PFSK-1 (cell line): Measurements from ENCODE around the gene SEPTIN10.

Experiments used
- FOXP2 ChIP-seq: optimal IDR thresholded peaks from 2 replicates; pipeline ENCODE3; 2011; ENCODE audit warnings: borderline replicate concordance, control low read depth, inconsistent platforms; ENCODE audit not compliant: insufficient read depth; ENCODE audit errors: extremely low read length, extremely low read depth
- POLR2AphosphoS5 ChIP-seq: IDR thresholded peaks from 2 replicates; pipeline ENCODE4 v1.6.1; 2012; ENCODE audit warnings: low read depth, mild to moderate bottlenecking, control low read depth, low read length, moderate library complexity
- REST ChIP-seq, 2 experiments: IDR thresholded peaks; 2 replicates each; pipeline versions ENCODE4 v1.6.1 to v1.8.0; 2011 to 2012; ENCODE audit warnings: low read depth in 2 of 2, low read length in 2 of 2, control low read depth in 1 of 2, inconsistent platforms in 1 of 2, mild to moderate bottlenecking in 1 of 2, moderate library complexity in 1 of 2; ENCODE audit not compliant: insufficient read depth in 1 of 2
- SIN3A ChIP-seq: IDR thresholded peaks from 2 replicates; pipeline ENCODE4 v1.6.1; 2012; ENCODE audit warnings: mild to moderate bottlenecking, low read length, moderate library complexity, borderline replicate concordance; ENCODE audit not compliant: insufficient read depth
- TAF1 ChIP-seq: IDR thresholded peaks from 2 replicates; pipeline ENCODE4 v1.6.1; 2012; ENCODE audit warnings: low read length, control low read depth, borderline replicate concordance; ENCODE audit not compliant: insufficient read depth

SEPTIN10 gene

DNA sequence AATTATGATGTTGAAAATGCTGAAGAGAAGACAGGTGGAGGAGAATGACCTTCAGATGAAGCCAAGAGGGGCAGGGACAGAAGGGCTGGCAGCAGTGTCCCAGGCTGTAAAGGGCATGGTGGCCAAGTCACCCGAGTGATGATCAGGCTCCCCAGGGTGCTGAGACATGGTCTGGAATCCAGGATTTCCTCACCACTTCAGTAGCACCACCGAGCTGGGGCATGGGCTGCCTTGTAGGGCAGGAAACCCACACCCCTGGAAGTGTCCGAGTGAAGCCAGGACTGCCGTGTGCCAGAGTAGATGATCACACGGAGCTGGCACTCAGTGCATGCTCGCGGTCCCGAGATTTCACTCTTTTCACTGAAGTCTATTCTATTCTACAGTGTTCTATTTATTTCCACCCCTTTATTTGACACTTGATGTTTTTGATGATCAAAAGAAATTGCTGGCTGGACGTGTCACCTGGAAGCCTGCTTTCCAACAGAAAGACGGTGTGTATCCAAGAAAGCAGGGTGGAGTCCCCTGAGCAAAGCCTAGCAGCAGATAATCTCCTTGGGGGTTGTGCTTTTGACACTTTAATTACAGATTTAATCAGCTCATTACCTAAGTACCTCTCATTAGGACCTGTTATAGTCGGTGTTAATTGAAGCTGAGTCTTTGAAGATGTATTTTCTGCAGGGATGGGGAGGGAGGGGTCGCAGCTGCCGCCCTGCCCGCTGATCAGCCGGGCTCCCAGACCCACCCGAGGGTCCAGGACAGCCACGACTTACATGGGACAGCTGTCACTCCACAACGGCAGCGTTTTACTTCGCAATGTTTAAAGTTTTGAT lies 92.3 kb downstream of the SEPTIN10 start:
- TF ChIP-seq SIN3A = no peak
- TF ChIP-seq FOXP2 = no peak
- no peak for TF ChIP-seq TAF1
- no peak for TF ChIP-seq REST (IDR thresholded peaks at IDR 0.05; ENCODE audit: insufficient read depth in 1 of 2, low read depth in 2 of 2, low read length in 2 of 2)
- no peak for TF ChIP-seq POLR2AphosphoS5

GRCh38 chr2:109519513-109519912 lies 94.3 kb downstream of the SEPTIN10 start:
- TF ChIP-seq TAF1 (no peak), POLR2AphosphoS5 (no peak), FOXP2 (no peak), REST (IDR thresholded peaks at IDR 0.05; ENCODE audit: insufficient read depth in 1 of 2, low read depth in 2 of 2, low read length in 2 of 2) (no peak), SIN3A (no peak)

DNA sequence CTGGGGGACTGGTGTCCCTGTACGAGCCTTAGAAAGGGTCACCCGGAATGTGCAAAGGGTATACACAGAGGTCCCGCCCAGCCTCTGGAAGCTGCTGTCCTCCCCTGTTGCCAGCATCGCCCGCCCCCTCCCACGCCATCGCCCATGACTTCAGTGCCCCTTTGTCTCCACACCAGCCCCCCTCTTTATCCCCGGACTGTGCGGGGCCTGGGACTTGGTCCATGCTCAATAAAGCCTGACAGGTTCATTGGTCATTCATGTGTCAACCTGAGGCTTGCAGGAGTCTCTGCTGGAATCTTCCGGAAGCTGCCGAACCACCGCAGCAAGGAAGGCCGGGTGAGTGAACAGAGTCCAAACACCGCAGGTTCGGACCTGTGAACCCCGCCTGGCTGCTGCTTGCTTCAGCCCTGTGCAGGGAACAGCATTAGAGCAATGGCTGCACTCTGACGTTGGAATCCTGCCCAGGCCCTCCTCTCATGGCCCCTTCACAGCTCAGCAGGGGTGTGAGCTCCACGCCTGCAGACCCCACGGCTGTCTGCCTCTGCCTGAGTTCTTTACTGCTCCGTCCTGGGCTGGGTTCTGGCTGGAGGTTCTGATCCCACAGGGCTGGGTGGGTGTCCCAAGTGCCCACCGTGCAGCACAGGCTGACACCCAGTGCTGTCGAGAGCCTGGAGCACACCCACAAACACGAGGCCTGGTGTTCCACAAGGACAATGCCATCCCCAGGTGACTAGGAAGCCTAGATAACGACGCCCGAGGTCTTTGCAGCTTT lies 96.5 kb downstream of the SEPTIN10 start:
- no peak for TF ChIP-seq POLR2AphosphoS5
- no peak for TF ChIP-seq TAF1
- TF ChIP-seq FOXP2 = no peak
- no peak for TF ChIP-seq SIN3A
- TF ChIP-seq REST (IDR thresholded peaks at IDR 0.05; ENCODE audit: insufficient read depth in 1 of 2, low read depth in 2 of 2, low read length in 2 of 2) = no peak

- TF ChIP-seq TAF1 (no peak), SIN3A (no peak), FOXP2 (no peak), POLR2AphosphoS5 (no peak), REST (IDR thresholded peaks at IDR 0.05; ENCODE audit: insufficient read depth in 1 of 2, low read depth in 2 of 2, low read length in 2 of 2) (no peak)
Observed at GRCh38 chr2:109516445-109517117, 97.2 kb downstream of the SEPTIN10 start.
